ENCODE results near the gene KDM4C. TPM values are rescaled to one million over a fixed set of nuclear protein-coding genes. Genes with fewer than 3 reads are reported as not detected.

The KDM4C gene
- total and polyA plus RNA-seq, 2 of the 4 experiments (the other 2 are of a cell fraction): 11.8 to 23.8 TPM

DNA sequence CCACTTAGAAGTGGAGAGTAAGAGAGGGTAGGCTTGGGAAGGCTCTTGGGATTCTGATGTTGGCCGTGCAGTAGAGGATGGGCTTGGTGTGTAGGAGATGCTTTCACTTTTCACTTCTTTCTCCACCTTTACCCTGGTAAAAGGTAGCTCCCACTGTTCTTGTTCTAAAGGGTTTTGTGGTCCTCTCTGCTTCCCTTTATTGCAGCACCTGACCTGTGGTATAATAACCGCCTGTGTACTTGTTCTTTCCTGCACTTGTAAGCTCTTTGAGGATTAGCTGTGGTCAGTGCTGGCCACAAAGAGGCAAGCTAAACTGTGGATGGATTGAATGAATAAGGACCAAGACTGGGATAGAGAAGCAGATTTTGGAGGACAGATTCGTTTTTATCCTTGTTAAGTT lies 25.2 kb downstream of the KDM4C start:
- no peak overlapping the region for H3K14ac ChIP-seq (replicated peaks; ENCODE audit: low read depth, low read length)

More for the DNA sequence above, 25.2 kb downstream of the KDM4C start:
- WGBS, 2 experiments (ENCODE audit: extremely low coverage in 2 of 2, insufficient read length in 1 of 2): no CpG with 5 or more reads among the region's 3 CpGs
- Histone ChIP-seq H3K4me3 (ENCODE audit: insufficient read depth, low read depth, low read length) (no peak overlapping the region), H3K27me3 (ENCODE audit: control insufficient read depth, insufficient read depth, low read length) (no peaks in the 10 kb centered on the region), H3K4me1 (ENCODE audit: control insufficient read depth, insufficient read depth, low read length) (peaks cover 15% of the 10 kb centered on the region), H4K8ac (ENCODE audit: low read depth in 2 of 2, low read length in 2 of 2) (no peak overlapping the region), H2BK15ac (ENCODE audit: low read depth, low read length) (no peak overlapping the region), H4K5ac (ENCODE audit: low read depth, low read length) (no peak overlapping the region), H3K79me1 (ENCODE audit: low read depth in 1 of 2, low read length in 2 of 2) (peaks cover 43 to 58% of the 10 kb centered on the region in 2 experiments), H3K9me1 (ENCODE audit: insufficient read depth, low read length) (peaks cover 18% of the 10 kb centered on the region), H3K27ac (ENCODE audit: insufficient read depth, low read length) (no peak overlapping the region), H3K4ac (ENCODE audit: low read depth, low read length) (no peak overlapping the region), H2AK9ac (replicated peaks; ENCODE audit: low read depth, low read length, poor library complexity) (no peak overlapping the region), H3K9me3 (ENCODE audit: control insufficient read depth, insufficient read depth, low read length) (no peaks in the 10 kb centered on the region), H3K4me2 (ENCODE audit: low read depth, low read length) (no peak overlapping the region), H3K18ac (ENCODE audit: low read depth, low read length) (no peak overlapping the region), H2BK20ac (ENCODE audit: low read depth, low read length) (no peak overlapping the region), H2AK5ac (ENCODE audit: low read depth, low read length) (no peak overlapping the region), H3K56ac (ENCODE audit: extremely low read depth, insufficient read depth, low read length) (no peak overlapping the region), H4K91ac (ENCODE audit: insufficient read depth, low read depth, low read length) (no peak overlapping the region), H2AFZ (replicated peaks; ENCODE audit: low read length, poor library complexity) (no peak overlapping the region), H3K9ac (ENCODE audit: low read depth, low read length) (no peak overlapping the region), H2BK120ac (ENCODE audit: low read depth, low read length) (no peak overlapping the region), H3K36me3 (ENCODE audit: control insufficient read depth, insufficient read depth, low read length) (no peaks in the 10 kb centered on the region), H3K23ac (ENCODE audit: low read depth, low read length) (no peak overlapping the region), H4K20me1 (ENCODE audit: insufficient read depth, low read length) (peaks cover 13% of the 10 kb centered on the region; the same call in 1 of the 2 replicates), H2BK5ac (ENCODE audit: low read depth, low read length, poor library complexity, severe bottlenecking) (no peak overlapping the region)
- ChIA-PET CTCF (no interaction called here), POLR2A (ENCODE audit: unreplicated experiment) (no interaction called here)
- TF ChIP-seq RCOR1 (IDR thresholded peaks at IDR 0.05; ENCODE audit: insufficient replicate concordance, low read length) (no peak), SMC3 (IDR thresholded peaks at IDR 0.05; ENCODE audit: low read depth, low read length) (no peak), RFX5 (IDR thresholded peaks at IDR 0.05; ENCODE audit: low read depth, low read length) (no peak), CHD1 (IDR thresholded peaks at IDR 0.05; ENCODE audit: low read depth, low read length) (no peak), BHLHE40 (IDR thresholded peaks at IDR 0.05; ENCODE audit: low read depth, low read length) (no peak), FOS (IDR thresholded peaks at IDR 0.05; ENCODE audit: low read depth, low read length) (no peak), NFE2L2 (IDR thresholded peaks at IDR 0.05; ENCODE audit: low read depth, low read length) (no peak), MAFK (IDR thresholded peaks at IDR 0.05; ENCODE audit: low read depth, low read length) (no peak)
- TF ChIP-seq, protein P1, sequence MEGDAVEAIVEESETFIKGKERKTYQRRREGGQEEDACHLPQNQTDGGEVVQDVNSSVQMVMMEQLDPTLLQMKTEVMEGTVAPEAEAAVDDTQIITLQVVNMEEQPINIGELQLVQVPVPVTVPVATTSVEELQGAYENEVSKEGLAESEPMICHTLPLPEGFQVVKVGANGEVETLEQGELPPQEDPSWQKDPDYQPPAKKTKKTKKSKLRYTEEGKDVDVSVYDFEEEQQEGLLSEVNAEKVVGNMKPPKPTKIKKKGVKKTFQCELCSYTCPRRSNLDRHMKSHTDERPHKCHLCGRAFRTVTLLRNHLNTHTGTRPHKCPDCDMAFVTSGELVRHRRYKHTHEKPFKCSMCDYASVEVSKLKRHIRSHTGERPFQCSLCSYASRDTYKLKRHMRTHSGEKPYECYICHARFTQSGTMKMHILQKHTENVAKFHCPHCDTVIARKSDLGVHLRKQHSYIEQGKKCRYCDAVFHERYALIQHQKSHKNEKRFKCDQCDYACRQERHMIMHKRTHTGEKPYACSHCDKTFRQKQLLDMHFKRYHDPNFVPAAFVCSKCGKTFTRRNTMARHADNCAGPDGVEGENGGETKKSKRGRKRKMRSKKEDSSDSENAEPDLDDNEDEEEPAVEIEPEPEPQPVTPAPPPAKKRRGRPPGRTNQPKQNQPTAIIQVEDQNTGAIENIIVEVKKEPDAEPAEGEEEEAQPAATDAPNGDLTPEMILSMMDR (conservative IDR thresholded peaks at IDR 0.05; ENCODE audit: low read depth, low read length): no peak
- dilution Hi-C loops (cut with HindIII; ENCODE audit: low sequenced_read_pairs, unreplicated experiment) (no loop called here), in situ Hi-C loops (cut with MboI; ENCODE audit: low sequenced_read_pairs) (no loop called here), intact Hi-C loops (cut with micrococcal nuclease) (no loop called here)
- BruUV-seq (replicated peaks): no TSS peak
- ATAC-seq (ENCODE audit: low read depth) (no peak), DNase-seq (no peak)
